ENCODE results near the gene KRTAP5-7.
"Not testable (repeated sequence)": the region's sequence is repeated elsewhere in the genome, so short reads cannot be mapped to it uniquely, and the experiment has no call there.

The KRTAP5-7 gene

GRCh38 chr11:71566081-71566620 is 39.1 kb downstream of the KRTAP5-7 start:
- no peak overlapping the region for H3K4me2 ChIP-seq (ENCODE audit: insufficient read depth, low read length)
- TF ChIP-seq CTCF (IDR thresholded peaks at IDR 0.05; ENCODE audit: borderline replicate concordance, extremely low read depth, low read length, poor library complexity, severe bottlenecking) (no peak), EZH2 (IDR thresholded peaks at IDR 0.05; ENCODE audit: borderline replicate concordance, low read depth, low read length, severe bottlenecking) (no peak)

GRCh38 chr11:71566626-71567599 is 39.8 kb downstream of the KRTAP5-7 start:
- H3K4me1 ChIP-seq (ENCODE audit: insufficient read depth, low read length); ATAC-seq (ENCODE audit: insufficient read depth, low read depth); H3K4me2 ChIP-seq (ENCODE audit: insufficient read depth, low read length); H3K36me3 ChIP-seq (ENCODE audit: insufficient read depth, low read length); DNase-seq; H3K9ac ChIP-seq (ENCODE audit: low read depth, low read length); H3K27me3 ChIP-seq (ENCODE audit: insufficient read depth, low read length, poor library complexity); H3K27ac ChIP-seq (ENCODE audit: low read length); H3K79me2 ChIP-seq (ENCODE audit: insufficient read depth, low read length); H3K9me3 ChIP-seq (ENCODE audit: insufficient read depth, low read length, severe bottlenecking); H2AFZ ChIP-seq (ENCODE audit: low read depth, low read length); H3K4me3 ChIP-seq (ENCODE audit: low read depth in 1 of 2, low read length in 2 of 2); H4K20me1 ChIP-seq (ENCODE audit: insufficient read depth, low read length): not testable (repeated sequence)

More at GRCh38 chr11:71566081-71566620, 39.1 kb downstream of the KRTAP5-7 start:
- Histone ChIP-seq H3K9ac (ENCODE audit: low read depth, low read length) (no peak overlapping the region), H3K36me3 (ENCODE audit: insufficient read depth, low read length) (no peaks in the 10 kb centered on the region), H3K27me3 (ENCODE audit: insufficient read depth, low read length, poor library complexity) (peaks cover 11% of the 10 kb centered on the region), H4K20me1 (ENCODE audit: insufficient read depth, low read length) (peaks cover 4% of the 10 kb centered on the region; the same call in 1 of the 2 replicates), H3K79me2 (ENCODE audit: insufficient read depth, low read length) (no peaks in the 10 kb centered on the region), H3K27ac (ENCODE audit: low read length) (no peak overlapping the region), H3K4me1 (ENCODE audit: insufficient read depth, low read length) (no peaks in the 10 kb centered on the region), H3K9me3 (ENCODE audit: insufficient read depth, low read length, severe bottlenecking) (no peaks in the 10 kb centered on the region), H3K4me3 (ENCODE audit: low read depth in 1 of 2, low read length in 2 of 2) (no peak overlapping the region), H2AFZ (ENCODE audit: low read depth, low read length) (no peak overlapping the region)
- DNase-seq = no peak
- ATAC-seq (ENCODE audit: insufficient read depth, low read depth) = no peak

GRCh38 chr11:71567633-71568032 is 40.6 kb downstream of the KRTAP5-7 start:
- H2AFZ ChIP-seq (ENCODE audit: low read depth, low read length); H3K27ac ChIP-seq (ENCODE audit: low read length); H3K79me2 ChIP-seq (ENCODE audit: insufficient read depth, low read length); H3K9ac ChIP-seq (ENCODE audit: low read depth, low read length); H3K4me2 ChIP-seq (ENCODE audit: insufficient read depth, low read length); H4K20me1 ChIP-seq (ENCODE audit: insufficient read depth, low read length); H3K9me3 ChIP-seq (ENCODE audit: insufficient read depth, low read length, severe bottlenecking); H3K27me3 ChIP-seq (ENCODE audit: insufficient read depth, low read length, poor library complexity); H3K4me3 ChIP-seq (ENCODE audit: low read depth in 1 of 2, low read length in 2 of 2); ATAC-seq (ENCODE audit: insufficient read depth, low read depth); H3K36me3 ChIP-seq (ENCODE audit: insufficient read depth, low read length); DNase-seq; H3K4me1 ChIP-seq (ENCODE audit: insufficient read depth, low read length): not testable (repeated sequence)

GRCh38 chr11:71568704-71569349 is 41.8 kb downstream of the KRTAP5-7 start:
- TF ChIP-seq CTCF (IDR thresholded peaks at IDR 0.05; ENCODE audit: borderline replicate concordance, extremely low read depth, low read length, poor library complexity, severe bottlenecking) = no peak
- no peak for TF ChIP-seq EZH2 (IDR thresholded peaks at IDR 0.05; ENCODE audit: borderline replicate concordance, low read depth, low read length, severe bottlenecking)
- ATAC-seq (ENCODE audit: insufficient read depth, low read depth) (no peak), DNase-seq (no peak)
- Histone ChIP-seq H3K4me3 (ENCODE audit: low read depth in 1 of 2, low read length in 2 of 2) (no peak overlapping the region), H4K20me1 (ENCODE audit: insufficient read depth, low read length) (peaks cover 3% of the 10 kb centered on the region; the same call in 1 of the 2 replicates), H3K4me1 (ENCODE audit: insufficient read depth, low read length) (no peaks in the 10 kb centered on the region), H3K27ac (ENCODE audit: low read length) (no peak overlapping the region), H3K9me3 (ENCODE audit: insufficient read depth, low read length, severe bottlenecking) (no peaks in the 10 kb centered on the region), H3K27me3 (ENCODE audit: insufficient read depth, low read length, poor library complexity) (no peaks in the 10 kb centered on the region), H3K79me2 (ENCODE audit: insufficient read depth, low read length) (no peaks in the 10 kb centered on the region), H3K4me2 (ENCODE audit: insufficient read depth, low read length) (no peak overlapping the region), H3K9ac (ENCODE audit: low read depth, low read length) (no peak overlapping the region), H3K36me3 (ENCODE audit: insufficient read depth, low read length) (no peaks in the 10 kb centered on the region), H2AFZ (ENCODE audit: low read depth, low read length) (no peak overlapping the region)

- ATAC-seq (ENCODE audit: insufficient read depth, low read depth); H3K4me2 ChIP-seq (ENCODE audit: insufficient read depth, low read length); H3K9me3 ChIP-seq (ENCODE audit: insufficient read depth, low read length, severe bottlenecking); H3K4me1 ChIP-seq (ENCODE audit: insufficient read depth, low read length); H2AFZ ChIP-seq (ENCODE audit: low read depth, low read length); H3K79me2 ChIP-seq (ENCODE audit: insufficient read depth, low read length); H3K36me3 ChIP-seq (ENCODE audit: insufficient read depth, low read length); H3K9ac ChIP-seq (ENCODE audit: low read depth, low read length); H3K27me3 ChIP-seq (ENCODE audit: insufficient read depth, low read length, poor library complexity); DNase-seq; H3K4me3 ChIP-seq (ENCODE audit: low read depth in 1 of 2, low read length in 2 of 2); H4K20me1 ChIP-seq (ENCODE audit: insufficient read depth, low read length); H3K27ac ChIP-seq (ENCODE audit: low read length): not testable (repeated sequence)
Measured at GRCh38 chr11:71571101-71571850, 44.2 kb downstream of the KRTAP5-7 start.

Measured in DND-41 (cell line).